SU-DHL-6 (cell line): ENCODE data around the gene C1orf116.

Source experiments
- CTCF ChIP-seq: fragments of 200-600 bp; sonication (generic); IDR thresholded peaks from one replicate; pipeline ENCODE4 v1.5.1; 2017; ENCODE audit warnings: antibody characterized with exemption, mild to moderate bottlenecking, low read length, moderate library complexity; ENCODE audit not compliant: insufficient read depth, poor library complexity, severe bottlenecking
- EZH2phosphoT487 ChIP-seq: fragments of 200-600 bp; sonication (generic), shearing (Covaris generic); conservative IDR thresholded peaks from 2 replicates; pipeline ENCODE4 v1.6.1; 2018; ENCODE audit warnings: mild to moderate bottlenecking, antibody characterized with exemption, low read length, moderate library complexity, mixed read lengths

DNA sequence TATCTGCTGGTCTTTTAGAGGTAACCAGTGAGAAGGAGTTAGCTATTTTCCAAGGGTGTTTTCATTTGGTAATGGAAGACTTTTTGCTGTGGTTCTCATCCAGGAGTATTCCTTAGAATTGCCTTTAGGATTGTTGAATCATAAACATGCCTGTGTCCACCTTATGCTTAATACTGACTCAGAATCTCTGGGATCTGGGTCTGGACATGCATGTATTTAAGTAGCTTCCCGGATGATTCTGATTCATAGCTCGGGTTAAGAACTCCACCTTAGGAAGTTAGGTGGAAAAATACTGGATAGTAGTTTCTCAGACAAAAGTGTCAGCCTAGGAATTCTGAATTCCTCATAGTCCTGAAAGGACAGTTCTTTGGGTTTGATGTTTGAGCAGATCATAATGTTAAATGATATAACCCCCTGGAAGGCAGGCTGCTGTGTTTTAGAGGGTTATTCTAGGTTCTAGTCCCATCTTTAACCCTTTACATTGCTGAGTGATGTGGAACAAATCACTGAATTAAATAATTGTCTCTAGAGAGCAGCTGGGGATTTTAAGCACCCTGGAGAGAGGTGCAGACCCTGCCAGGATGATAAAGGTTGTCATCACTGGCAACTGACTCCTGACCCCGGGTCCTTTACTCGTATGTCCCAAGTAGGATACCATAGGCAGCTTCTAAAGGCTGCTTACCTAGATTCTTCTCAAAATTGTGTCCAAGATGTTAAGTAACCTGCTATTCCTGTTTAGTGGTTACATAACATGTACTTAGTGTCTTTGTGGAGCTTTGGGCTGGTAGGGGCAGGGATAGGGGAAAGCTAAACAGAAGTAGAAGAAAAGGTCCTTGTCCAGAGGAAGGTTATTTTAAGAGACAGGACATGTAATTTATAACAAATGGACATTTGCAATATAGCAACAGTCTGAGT, 41.6 kb upstream of the C1orf116 start:
- TF ChIP-seq CTCF (no peak), EZH2phosphoT487 (no peak)
